H4 (cell line): Measurements from ENCODE around the gene HTN3. TPM values are rescaled to one million over a fixed set of nuclear protein-coding genes. Genes with fewer than 3 reads are reported as not detected.

Source experiments
- total RNA-seq: library from RNA; depleted of rRNA; stranded (reverse); fragments of >200 nt; shearing (Covaris generic); gene quantifications from 2 replicates; pipeline ENCODE4 v1.2.3, GENCODE V29; 2014; rRNA removed

The HTN3 gene
- total RNA-seq, 1 experiment from 2014 or later: not detected

Other genes with a start within 250 kb of the HTN3 start
- 1.6 and 3.1 TPM in 2 replicates for gene SULT1E1, start 168.3 kb upstream of the HTN3 start, total RNA-seq
- not detected in 2 replicates for gene CSN1S1, start 97.4 kb upstream of the HTN3 start, total RNA-seq
- gene CSN2, start 62.7 kb upstream of the HTN3 start, total RNA-seq: not detected in 2 replicates
- gene STATH, start 32.5 kb upstream of the HTN3 start, total RNA-seq: 0.29 and 0.37 TPM in 2 replicates
- gene HTN1, start 22.0 kb downstream of the HTN3 start, total RNA-seq: not detected in 2 replicates
- gene PRR27, start 125.8 kb downstream of the HTN3 start, total RNA-seq: not detected in 2 replicates
- 2.4 TPM in 1 of 2 replicates, not detected in the other for gene ODAM, start 167.3 kb downstream of the HTN3 start, total RNA-seq
- gene FDCSP, start 197.7 kb downstream of the HTN3 start, total RNA-seq: 0.45 and 3.6 TPM in 2 replicates
- not detected in 2 replicates for gene CSN3, start 214.1 kb downstream of the HTN3 start, total RNA-seq